Fibroblast of gingiva (primary cell): ENCODE measurements around the gene ADAMTSL1.

Source experiments
- DNase-seq: peaks from one replicate; pipeline ENCODE4 v3.0.0-alpha.2; 2011; ENCODE audit warnings: low read depth

The ADAMTSL1 gene

DNA sequence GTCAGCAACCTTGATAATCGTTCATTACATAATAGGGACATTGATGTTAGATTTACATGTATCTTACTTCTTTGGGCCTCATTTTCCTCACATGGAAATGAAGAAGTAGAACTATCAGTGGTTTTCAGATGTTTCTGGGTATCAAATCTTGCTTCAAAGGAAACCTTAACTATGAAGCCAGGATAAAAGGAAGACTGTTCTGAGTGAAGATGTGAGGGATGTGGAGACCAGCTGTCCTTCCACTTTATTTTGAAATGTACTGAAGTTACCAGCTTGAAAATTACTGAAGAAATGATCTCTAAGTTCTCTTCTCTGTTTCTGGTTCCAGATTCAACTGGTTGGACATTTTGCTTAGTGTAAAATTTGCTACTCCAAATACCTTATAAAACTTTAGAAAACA lies 186.0 kb downstream of the ADAMTSL1 start:
- DNase-seq, result no peak

- no peak for DNase-seq
Measured at GRCh38 chr9:18662320-18662719, 188.4 kb downstream of the ADAMTSL1 start.

- DNase-seq, result peak; percentile 64
Measured at GRCh38 chr9:18665947-18666346, 192.0 kb downstream of the ADAMTSL1 start.

- peak; percentile 77 for DNase-seq
Measured at GRCh38 chr9:18666348-18666747, 192.4 kb downstream of the ADAMTSL1 start.

- peak; percentile 88 for DNase-seq
Measured at GRCh38 chr9:18666986-18667772, 193.2 kb downstream of the ADAMTSL1 start.

DNA sequence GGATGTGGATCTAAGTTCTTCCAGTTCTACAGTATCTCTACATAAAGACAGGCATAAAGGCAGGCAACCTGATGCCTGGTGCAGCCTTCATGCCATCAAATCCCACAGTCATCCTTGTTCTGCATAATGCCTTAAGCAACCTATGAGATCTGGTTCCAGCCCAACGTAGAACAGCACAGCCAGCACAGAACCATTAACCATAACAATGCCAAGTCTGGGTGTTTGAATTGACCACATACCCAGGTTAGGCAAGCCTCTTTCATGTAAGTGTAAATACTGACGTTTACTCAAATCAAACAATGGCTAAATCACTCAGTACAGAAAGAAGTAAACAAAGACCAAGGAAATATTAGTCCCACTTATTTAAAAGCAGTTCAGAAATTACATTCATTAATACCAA lies 195.0 kb downstream of the ADAMTSL1 start:
- DNase-seq, result peak; percentile 51

DNA sequence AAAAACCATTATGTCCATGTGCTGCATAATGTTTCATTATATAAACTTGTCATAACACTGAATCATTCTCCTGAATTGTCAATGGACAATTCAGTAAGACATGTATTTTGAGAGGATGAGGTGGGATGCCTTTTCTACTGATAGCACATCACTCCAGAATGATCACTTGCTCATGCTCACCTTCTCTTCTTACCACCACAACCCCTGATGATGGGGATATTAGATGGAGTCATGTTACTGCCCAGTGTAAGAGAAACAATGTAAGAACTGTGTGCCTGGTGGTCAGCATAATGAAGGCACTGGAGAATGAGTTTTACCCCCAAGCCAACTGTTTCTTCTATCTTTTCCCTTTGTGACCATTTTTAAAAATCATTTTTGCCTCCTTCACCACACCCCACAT lies 198.8 kb downstream of the ADAMTSL1 start:
- no peak for DNase-seq

DNA sequence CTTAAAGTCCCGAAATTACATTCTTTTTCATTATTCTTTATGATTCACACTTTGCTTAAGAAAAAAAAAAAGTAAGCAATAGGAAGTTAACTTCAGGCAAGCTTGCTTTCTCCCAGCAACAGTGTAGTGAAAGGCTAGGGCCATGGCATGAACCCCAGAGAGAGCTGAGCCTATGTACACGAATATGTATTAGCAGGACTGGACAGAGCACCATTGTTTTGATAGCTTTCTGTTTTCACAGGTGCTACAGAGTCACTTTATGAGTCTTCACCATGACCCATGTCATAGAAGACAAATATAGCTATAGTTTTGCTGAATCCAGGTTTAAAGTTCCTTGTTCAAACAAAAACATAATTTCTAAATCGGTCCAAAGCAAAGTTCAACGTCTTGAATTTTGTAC lies 199.2 kb downstream of the ADAMTSL1 start:
- no peak for DNase-seq

GRCh38 chr9:18675332-18675731 lies 201.4 kb downstream of the ADAMTSL1 start:
- peak; percentile 45 for DNase-seq

- no peak for DNase-seq
Measured at GRCh38 chr9:18675973-18676372, 202.0 kb downstream of the ADAMTSL1 start.

- DNase-seq, result peak; percentile 14
Measured at GRCh38 chr9:18676525-18676924, 202.6 kb downstream of the ADAMTSL1 start.

DNA sequence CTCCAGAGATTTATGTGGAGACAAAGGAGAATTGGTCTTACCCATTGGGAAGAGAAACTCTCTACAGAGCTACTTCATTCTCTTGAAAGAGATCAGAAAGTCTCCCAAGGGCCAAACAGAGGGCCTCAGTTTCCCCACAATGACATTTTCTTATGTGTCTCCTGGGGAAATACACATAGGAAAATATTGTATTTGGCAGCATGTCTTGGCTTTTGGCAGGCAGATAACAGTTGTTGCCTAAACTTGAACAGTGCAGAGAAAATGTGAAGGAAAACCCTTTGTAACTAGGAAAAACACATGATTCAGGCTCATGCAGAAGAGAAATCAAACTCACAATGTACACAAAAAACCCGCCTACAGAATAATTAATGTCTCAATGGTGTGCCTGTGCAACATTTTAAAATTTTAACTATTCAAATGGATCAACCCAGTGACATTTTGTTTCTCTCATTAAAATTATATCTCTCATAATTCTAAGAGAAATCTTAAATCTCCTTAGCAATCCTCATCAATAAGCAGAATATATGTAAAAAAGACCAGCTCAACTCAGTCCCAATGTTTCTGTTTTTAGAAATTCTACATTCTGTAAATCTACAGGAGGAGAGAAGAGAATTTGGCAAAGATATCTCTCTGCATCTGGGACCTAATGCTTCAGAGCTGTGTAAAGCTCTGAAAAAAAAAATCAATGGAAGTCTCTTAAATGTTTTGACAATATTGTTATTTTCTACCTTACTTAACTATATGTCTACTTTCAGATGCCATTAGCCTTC lies 205.1 kb downstream of the ADAMTSL1 start:
- peak; percentile 47 for DNase-seq

GRCh38 chr9:18682907-18683306 lies 209.0 kb downstream of the ADAMTSL1 start:
- DNase-seq, result no peak

DNA sequence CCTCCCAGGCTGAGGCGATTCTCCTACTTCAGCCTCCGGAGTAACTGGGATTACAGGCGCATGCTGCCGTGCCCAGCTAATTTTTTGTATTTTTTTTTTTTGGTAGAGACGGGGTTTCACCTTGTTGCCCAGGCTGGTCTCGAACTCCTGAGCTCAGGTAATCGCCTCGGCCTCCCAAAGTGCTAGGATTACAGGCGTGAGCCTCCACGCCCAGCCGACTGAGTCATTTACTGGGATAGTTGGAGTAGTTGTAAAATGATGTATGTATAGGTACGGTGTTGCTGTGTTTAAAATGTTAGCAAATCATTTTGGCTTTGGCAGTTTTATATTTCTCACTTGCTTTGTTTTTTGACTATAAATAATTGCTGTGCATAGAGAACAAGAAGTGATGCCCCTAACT lies 209.4 kb downstream of the ADAMTSL1 start:
- no peak for DNase-seq

- no peak for DNase-seq
Measured at GRCh38 chr9:18683851-18684250, 209.9 kb downstream of the ADAMTSL1 start.

DNA sequence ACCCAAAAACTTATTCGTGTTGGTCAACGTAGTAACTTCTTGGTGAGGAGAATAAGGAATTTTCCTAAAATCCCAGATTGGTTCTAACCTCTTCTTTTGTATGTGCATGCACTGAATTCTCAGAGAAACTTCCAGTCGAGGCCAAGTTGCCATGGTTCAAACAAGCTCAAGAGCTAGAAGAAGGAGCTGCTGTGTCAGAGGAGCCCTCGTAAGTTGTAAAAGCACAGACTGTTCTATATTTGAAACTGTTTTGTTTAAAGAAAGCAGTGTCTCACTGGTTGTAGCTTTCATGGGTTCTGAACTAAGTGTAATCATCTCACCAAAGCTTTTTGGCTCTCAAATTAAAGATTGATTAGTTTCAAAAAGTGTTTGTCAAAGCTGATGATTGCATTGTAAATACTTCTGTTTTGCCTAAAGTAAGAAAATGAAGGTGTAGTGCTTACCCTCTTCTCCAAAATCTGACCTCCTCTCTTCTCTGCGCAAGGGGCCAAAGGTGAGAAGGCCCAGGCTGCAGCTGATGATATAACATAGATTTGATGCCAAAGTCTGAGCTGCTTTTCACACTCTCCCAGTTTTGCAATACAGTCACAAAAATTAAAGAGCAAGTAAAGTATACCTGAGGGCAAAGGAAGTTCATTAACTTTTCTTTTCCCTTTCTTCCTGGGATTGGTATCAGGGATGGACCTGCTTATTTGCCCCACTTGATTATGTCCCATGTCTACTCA lies 210.8 kb downstream of the ADAMTSL1 start:
- no peak for DNase-seq

DNA sequence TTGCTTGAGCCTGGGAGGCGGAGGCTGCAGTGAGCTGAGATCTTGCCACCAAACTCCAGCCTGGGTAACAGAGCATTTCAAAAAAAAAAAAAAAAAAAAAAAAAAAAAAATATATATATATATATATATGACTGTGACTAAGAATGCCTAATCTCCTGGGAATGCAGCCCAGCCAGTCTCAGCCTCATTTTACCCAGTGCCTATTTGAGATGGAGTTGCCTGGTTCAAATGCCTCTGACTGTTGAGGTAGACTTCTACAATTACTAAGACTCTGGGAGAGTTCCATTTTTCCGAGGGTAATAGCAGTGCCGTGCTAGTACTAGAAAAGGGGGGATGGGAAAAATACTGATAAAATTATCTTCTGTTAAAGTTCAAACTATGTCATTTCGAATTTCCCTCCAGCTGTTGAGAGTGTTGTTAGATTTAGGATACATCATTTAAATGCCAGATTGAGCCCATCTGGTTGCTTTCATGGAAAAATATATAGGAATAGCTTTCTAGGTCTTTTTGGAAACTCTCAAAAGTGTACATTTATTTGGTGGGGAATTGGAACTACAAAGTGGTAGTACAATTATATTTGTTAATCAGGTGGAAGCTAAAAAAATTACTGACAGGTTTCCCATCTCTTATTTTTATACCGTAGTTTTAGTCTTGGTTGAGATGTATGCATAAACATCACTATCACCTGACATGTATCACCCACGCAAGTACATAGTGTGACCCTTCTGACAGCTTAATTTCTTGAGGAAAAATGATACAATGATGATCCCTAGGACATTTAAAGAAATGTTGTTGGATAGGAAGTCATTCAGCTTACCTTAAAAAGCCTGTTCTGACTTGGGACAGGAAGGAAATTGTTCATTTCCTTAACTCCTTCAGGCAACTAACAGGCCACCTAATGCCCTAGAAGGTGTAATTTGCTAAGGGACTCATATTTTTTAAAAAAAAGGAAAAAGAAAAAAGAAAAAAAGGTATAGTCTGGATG lies 214.9 kb downstream of the ADAMTSL1 start:
- no peak for DNase-seq

- DNase-seq, result peak; percentile 55
Measured at GRCh38 chr9:18689921-18690320, 216.0 kb downstream of the ADAMTSL1 start.

DNA sequence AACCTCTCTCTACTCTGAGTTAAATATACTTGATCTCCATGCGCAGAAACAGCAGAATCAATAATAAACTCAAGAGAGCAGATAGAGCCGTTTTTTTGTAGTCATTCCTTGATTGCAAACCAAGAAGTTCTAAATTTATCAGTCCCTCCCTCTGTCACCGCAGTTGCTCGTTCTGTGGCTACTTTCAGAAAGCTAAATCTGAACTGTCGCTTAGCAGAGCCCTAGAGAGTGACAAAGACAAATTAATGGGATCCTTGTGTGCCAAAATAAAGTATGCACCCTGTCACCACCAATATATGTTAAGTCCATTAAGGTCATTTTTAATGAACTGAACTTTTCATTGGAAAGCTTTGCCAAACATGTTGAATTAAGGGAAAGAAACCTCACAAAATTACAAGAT lies 218.3 kb downstream of the ADAMTSL1 start:
- DNase-seq, result no peak

- no peak for DNase-seq
Measured at GRCh38 chr9:18692962-18693361, 219.0 kb downstream of the ADAMTSL1 start.

DNA sequence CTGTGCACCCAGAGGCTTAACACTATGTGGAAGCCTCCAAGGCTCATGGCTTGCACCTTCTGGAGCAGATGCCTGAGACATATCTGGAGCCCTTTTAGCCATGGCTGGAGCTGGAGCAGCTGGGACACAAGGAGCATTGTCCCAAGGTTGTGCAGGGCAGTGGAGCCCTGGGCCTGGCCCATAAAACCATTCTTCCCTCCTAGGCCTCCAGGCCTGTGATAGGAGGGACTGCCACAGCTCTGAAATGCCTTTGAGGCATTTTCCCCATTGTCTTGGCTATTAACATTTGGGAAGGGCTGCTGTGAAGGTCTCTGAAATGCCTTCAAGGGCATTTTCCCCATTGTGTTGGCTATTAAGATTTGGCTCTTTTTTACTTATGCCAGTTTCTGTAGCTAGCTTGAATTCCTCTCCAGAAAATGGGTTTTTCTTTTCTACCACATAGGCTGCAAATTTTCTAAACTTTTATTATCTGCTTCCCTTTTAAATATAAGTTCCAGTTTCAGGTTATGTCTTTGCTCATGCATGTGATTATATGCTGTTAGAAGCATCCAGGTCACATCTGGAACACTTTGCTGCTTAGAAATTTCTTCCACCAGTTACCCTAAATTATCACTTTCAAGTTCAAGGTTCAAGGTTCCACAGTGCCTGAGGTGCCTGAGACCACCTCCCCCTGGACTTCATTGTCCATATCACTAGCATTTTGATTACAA lies 221.2 kb downstream of the ADAMTSL1 start:
- DNase-seq, result no peak
